Measurements from ENCODE around the gene ARHGEF28.

Gene ARHGEF28

DNA sequence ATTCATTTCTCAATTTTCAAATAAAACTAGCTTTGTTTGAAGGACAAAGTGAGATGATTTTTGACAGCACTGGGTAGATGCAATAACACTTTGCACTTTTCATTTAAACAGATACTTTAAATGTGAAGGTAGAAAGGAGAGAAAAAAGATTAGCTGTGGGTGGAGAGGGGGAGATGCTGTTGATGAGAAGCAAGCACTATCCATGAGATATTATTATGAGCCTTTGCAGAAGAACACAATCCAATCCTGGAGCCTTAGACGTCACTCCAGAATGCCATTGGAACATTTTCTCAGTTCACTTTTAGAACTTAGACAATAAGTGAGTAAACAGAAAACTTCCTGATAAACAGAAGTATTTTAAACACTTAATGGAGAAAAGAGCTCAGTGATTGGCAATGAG, 351.1 kb downstream of the ARHGEF28 start:
- no peak for DNase-seq

GRCh38 chr5:73979321-73979720, 353.3 kb downstream of the ARHGEF28 start:
- no peak for DNase-seq

DNA sequence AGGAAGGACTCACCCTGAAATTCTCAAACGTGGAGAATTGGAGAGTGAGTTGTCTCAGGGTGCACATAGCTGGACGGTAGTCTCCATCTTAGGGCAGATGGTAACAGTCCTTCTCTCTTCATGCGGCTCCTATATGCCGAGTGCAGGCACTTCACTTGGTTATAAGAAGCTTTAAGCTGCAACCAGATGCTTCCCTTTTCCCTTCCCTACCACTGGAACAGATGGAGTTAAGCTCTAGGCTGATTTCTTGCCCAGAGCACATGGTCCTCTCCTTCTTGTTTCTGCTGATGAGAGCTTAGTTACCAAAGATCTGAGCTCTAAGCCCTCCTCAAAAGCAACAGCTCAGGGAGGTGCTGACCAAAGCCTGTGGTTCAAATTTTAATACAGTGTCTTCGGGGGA, 355.7 kb downstream of the ARHGEF28 start:
- no peak for DNase-seq

- DNase-seq, result no peak
These were observed 357.6 kb downstream of the ARHGEF28 start for GRCh38 chr5:73983644-73984043.

- no peak for DNase-seq
These were observed 359.1 kb downstream of the ARHGEF28 start for GRCh38 chr5:73985145-73985544.

GRCh38 chr5:73986729-73987128, 360.7 kb downstream of the ARHGEF28 start:
- no peak for DNase-seq

DNA sequence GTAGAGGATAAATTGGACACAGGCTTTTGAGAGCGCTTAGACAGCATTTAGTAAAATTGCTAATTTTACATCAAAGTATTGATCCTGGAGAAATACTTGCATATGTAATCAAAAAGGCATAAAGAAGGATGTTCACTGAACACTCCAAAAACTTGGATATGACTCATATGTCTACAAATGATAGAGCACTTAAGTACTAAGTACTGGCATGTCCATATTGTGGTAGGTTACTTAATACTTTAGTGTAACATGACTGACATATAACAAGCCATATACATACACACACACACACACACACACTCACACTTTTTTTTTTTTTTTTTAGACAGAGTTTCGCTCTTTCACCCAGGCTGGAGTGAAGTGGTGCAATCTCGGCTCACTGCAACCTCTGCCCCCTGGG, 361.9 kb downstream of the ARHGEF28 start:
- DNase-seq, result no peak

DNA sequence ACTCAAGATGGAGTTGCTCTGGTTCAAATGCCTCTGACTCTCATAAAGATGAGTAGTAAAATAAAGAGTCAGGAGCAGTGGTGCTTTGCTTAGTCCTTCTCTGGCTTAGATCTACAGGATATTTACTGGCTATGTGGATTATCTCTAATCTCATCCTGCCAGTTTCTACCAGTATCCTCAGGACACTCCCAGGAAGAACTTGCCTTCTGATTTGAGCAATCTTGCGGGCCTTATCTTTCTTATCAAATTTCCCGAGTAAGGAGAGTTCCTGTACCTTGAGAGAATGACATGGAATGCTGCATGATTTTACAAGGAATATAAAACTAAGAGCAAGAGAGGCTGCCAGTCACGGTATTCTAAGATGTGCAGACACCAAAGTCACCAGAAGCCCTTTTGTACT, 364.0 kb downstream of the ARHGEF28 start:
- DNase-seq, result no peak
